WTC11 (cell line): Measurements from ENCODE around the gene FAS. TPM values are rescaled to one million over a fixed set of nuclear protein-coding genes. Genes with fewer than 3 reads are reported as not detected.

Experiments used
- ATAC-seq: fragments of 200-7000 bp; cut with Tn5 transposase; 2 replicates; pipeline ENCODE4 v1.10.0; 2021; ENCODE audit warnings: mild to moderate bottlenecking, moderate library complexity
- CTCF ChIA-PET: fragments of 300-600 bp; sonication (Branson Sonifier 250); formaldehyde crosslinking; loops from one replicate; lab custom pipeline; 2021; ENCODE audit warnings: antibody characterized with exemption; lab: Charles Lee
- POLR2A ChIA-PET: fragments of 350-600 bp; sonication (Branson Sonifier 250); formaldehyde crosslinking; loops from one replicate; lab custom pipeline; 2021; ENCODE audit warnings: antibody characterized with exemption; lab: Charles Lee
- DNase-seq: peaks from one replicate; pipeline ENCODE4 v3.0.0; 2021; ENCODE audit warnings: low spot score
- H3K27ac Mint-ChIP-seq: 2 replicates; pipeline ENCODE4 v1.8.0; 2021; ENCODE audit warnings: mixed read lengths
- H3K27me3 Mint-ChIP-seq: 2 replicates; pipeline ENCODE4 v1.8.0; 2021; ENCODE audit warnings: low read depth, mild to moderate bottlenecking, moderate library complexity, mixed read lengths
- H3K36me3 Mint-ChIP-seq: 2 replicates; pipeline ENCODE4 v1.8.0; 2021; ENCODE audit warnings: mixed read lengths
- H3K4me1 Mint-ChIP-seq: 2 replicates; pipeline ENCODE4 v1.8.0; 2022; ENCODE audit warnings: mixed read lengths
- H3K4me3 Mint-ChIP-seq: 2 replicates; pipeline ENCODE4 v1.8.0; 2021; ENCODE audit warnings: mild to moderate bottlenecking, moderate library complexity, mixed read lengths
- H3K9me3 Mint-ChIP-seq: 2 replicates; pipeline ENCODE4 v1.8.0; 2021; ENCODE audit warnings: mixed read lengths
- ESRRA ChIP-seq: sonication (generic); formaldehyde crosslinking; IDR thresholded peaks from 2 replicates; pipeline ENCODE4 v1.8.1; 2022; ENCODE audit warnings: mild to moderate bottlenecking, missing genetic modification reagents, borderline replicate concordance
- ETV6 ChIP-seq: sonication (generic); formaldehyde crosslinking; IDR thresholded peaks from 2 replicates; pipeline ENCODE4 v1.8.1; 2022; ENCODE audit warnings: mild to moderate bottlenecking, missing genetic modification reagents
- FOXJ3 ChIP-seq: sonication (generic); formaldehyde crosslinking; IDR thresholded peaks from 2 replicates; pipeline ENCODE4 v1.9.0; 2021; ENCODE audit warnings: missing genetic modification reagents, mild to moderate bottlenecking, borderline replicate concordance
- GTF2I ChIP-seq: fragments of 250-450 bp; sonication (Bioruptor Pico); conservative IDR thresholded peaks from 2 replicates; pipeline ENCODE4 v1.4.0; 2021; ENCODE audit warnings: mild to moderate bottlenecking
- MXD4 ChIP-seq: fragments of 250-450 bp; sonication (Bioruptor Pico); IDR thresholded peaks from 2 replicates; pipeline ENCODE4 v1.8.0; 2021; ENCODE audit warnings: mild to moderate bottlenecking, moderate library complexity, borderline replicate concordance
- RORB ChIP-seq: fragments of 250-450 bp; sonication (Bioruptor Pico); IDR thresholded peaks from 2 replicates; pipeline ENCODE4 v1.9.0; 2021; ENCODE audit warnings: mild to moderate bottlenecking
- TP53 ChIP-seq: sonication (generic); formaldehyde crosslinking; IDR thresholded peaks from 2 replicates; pipeline ENCODE4 v1.8.1; 2023; ENCODE audit warnings: mild to moderate bottlenecking, missing genetic modification reagents
- ZNF416 ChIP-seq: fragments of 250-450 bp; sonication (Bioruptor Pico); IDR thresholded peaks from 2 replicates; pipeline ENCODE4 v1.9.0; 2021; ENCODE audit warnings: mild to moderate bottlenecking, inconsistent platforms
- ZNF423 ChIP-seq: fragments of 250-450 bp; sonication (Bioruptor Pico); IDR thresholded peaks from 2 replicates; pipeline ENCODE4 v2.1.2; 2022; ENCODE audit warnings: mild to moderate bottlenecking, moderate library complexity
- total RNA-seq: library from RNA; stranded (reverse); gene quantifications from 3 replicates; pipeline ENCODE4 v1.2.3, GENCODE V29; 2021
- TF ChIP-seq, protein P1 (sequence below): sonication (generic); formaldehyde crosslinking; IDR thresholded peaks from 2 replicates; pipeline ENCODE4 v1.8.0; 2023; ENCODE audit warnings: missing genetic modification reagents
- TF ChIP-seq, protein P2 (sequence below): sonication (generic); formaldehyde crosslinking; IDR thresholded peaks from 2 replicates; pipeline ENCODE4 v1.8.1; 2023; ENCODE audit warnings: mild to moderate bottlenecking, missing genetic modification reagents, borderline replicate concordance
- TF ChIP-seq, protein P3 (sequence below): sonication (generic); formaldehyde crosslinking; IDR thresholded peaks from 2 replicates; pipeline ENCODE4 v1.8.1; 2022; ENCODE audit warnings: low read depth, missing genetic modification reagents, borderline replicate concordance
- TF ChIP-seq, protein P4 (sequence below): sonication (generic); formaldehyde crosslinking; IDR thresholded peaks from 2 replicates; pipeline ENCODE4 v1.8.0; 2022; ENCODE audit warnings: mild to moderate bottlenecking, missing genetic modification reagents
- TF ChIP-seq, protein P5 (sequence below): fragments of 250-450 bp; sonication (Bioruptor Pico); conservative IDR thresholded peaks from 2 replicates; pipeline ENCODE4 v1.9.0; 2021; ENCODE audit warnings: mild to moderate bottlenecking

FAS gene
- total RNA-seq, 1 experiment from 2014 or later: 4.1 TPM

DNA sequence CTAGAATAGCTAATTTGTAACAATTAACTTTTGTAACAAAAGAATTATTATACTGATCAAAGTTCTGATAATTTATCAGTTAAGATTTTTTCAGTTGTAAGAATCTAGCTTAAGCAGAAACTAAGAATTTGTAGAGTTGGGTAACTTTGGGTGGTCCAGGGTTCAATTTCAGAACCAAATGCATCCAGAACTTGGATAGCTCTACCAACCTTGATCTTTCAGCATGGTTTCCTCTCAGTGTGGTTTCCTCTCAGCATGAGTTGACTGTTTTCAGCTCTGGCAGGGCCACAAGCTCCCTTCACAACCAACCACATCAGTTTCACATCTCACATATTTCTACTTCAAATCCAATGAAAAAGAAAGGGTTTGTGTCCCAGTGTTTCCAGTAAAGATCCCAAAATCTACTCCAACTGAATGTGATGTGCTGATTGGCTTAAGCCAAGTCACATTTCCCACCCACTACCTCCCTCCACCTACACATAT, 3.3 kb upstream of the FAS start:
- TF ChIP-seq, protein P1, sequence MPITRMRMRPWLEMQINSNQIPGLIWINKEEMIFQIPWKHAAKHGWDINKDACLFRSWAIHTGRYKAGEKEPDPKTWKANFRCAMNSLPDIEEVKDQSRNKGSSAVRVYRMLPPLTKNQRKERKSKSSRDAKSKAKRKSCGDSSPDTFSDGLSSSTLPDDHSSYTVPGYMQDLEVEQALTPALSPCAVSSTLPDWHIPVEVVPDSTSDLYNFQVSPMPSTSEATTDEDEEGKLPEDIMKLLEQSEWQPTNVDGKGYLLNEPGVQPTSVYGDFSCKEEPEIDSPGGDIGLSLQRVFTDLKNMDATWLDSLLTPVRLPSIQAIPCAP (CRISPR knock-in tag): no peak
- TF ChIP-seq, protein P2, sequence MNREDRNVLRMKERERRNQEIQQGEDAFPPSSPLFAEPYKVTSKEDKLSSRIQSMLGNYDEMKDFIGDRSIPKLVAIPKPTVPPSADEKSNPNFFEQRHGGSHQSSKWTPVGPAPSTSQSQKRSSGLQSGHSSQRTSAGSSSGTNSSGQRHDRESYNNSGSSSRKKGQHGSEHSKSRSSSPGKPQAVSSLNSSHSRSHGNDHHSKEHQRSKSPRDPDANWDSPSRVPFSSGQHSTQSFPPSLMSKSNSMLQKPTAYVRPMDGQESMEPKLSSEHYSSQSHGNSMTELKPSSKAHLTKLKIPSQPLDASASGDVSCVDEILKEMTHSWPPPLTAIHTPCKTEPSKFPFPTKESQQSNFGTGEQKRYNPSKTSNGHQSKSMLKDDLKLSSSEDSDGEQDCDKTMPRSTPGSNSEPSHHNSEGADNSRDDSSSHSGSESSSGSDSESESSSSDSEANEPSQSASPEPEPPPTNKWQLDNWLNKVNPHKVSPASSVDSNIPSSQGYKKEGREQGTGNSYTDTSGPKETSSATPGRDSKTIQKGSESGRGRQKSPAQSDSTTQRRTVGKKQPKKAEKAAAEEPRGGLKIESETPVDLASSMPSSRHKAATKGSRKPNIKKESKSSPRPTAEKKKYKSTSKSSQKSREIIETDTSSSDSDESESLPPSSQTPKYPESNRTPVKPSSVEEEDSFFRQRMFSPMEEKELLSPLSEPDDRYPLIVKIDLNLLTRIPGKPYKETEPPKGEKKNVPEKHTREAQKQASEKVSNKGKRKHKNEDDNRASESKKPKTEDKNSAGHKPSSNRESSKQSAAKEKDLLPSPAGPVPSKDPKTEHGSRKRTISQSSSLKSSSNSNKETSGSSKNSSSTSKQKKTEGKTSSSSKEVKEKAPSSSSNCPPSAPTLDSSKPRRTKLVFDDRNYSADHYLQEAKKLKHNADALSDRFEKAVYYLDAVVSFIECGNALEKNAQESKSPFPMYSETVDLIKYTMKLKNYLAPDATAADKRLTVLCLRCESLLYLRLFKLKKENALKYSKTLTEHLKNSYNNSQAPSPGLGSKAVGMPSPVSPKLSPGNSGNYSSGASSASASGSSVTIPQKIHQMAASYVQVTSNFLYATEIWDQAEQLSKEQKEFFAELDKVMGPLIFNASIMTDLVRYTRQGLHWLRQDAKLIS (CRISPR knock-in tag): no peak
- no peak for TF ChIP-seq TP53 (CRISPR knock-in tag)
- TF ChIP-seq FOXJ3 (CRISPR knock-in tag): no peak
- no peak for TF ChIP-seq MXD4 (CRISPR knock-in tag)
- no peak for TF ChIP-seq ZNF423
- TF ChIP-seq, protein P3, sequence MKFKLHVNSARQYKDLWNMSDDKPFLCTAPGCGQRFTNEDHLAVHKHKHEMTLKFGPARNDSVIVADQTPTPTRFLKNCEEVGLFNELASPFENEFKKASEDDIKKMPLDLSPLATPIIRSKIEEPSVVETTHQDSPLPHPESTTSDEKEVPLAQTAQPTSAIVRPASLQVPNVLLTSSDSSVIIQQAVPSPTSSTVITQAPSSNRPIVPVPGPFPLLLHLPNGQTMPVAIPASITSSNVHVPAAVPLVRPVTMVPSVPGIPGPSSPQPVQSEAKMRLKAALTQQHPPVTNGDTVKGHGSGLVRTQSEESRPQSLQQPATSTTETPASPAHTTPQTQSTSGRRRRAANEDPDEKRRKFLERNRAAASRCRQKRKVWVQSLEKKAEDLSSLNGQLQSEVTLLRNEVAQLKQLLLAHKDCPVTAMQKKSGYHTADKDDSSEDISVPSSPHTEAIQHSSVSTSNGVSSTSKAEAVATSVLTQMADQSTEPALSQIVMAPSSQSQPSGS (CRISPR knock-in tag): no peak
- no peak for TF ChIP-seq GTF2I (CRISPR knock-in tag)
- TF ChIP-seq ESRRA (CRISPR knock-in tag): no peak
- no peak for TF ChIP-seq ETV6
- TF ChIP-seq, protein P4, sequence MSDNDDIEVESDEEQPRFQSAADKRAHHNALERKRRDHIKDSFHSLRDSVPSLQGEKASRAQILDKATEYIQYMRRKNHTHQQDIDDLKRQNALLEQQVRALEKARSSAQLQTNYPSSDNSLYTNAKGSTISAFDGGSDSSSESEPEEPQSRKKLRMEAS (CRISPR knock-in tag): no peak
- TF ChIP-seq ZNF416: no peak
- TF ChIP-seq, protein P5, sequence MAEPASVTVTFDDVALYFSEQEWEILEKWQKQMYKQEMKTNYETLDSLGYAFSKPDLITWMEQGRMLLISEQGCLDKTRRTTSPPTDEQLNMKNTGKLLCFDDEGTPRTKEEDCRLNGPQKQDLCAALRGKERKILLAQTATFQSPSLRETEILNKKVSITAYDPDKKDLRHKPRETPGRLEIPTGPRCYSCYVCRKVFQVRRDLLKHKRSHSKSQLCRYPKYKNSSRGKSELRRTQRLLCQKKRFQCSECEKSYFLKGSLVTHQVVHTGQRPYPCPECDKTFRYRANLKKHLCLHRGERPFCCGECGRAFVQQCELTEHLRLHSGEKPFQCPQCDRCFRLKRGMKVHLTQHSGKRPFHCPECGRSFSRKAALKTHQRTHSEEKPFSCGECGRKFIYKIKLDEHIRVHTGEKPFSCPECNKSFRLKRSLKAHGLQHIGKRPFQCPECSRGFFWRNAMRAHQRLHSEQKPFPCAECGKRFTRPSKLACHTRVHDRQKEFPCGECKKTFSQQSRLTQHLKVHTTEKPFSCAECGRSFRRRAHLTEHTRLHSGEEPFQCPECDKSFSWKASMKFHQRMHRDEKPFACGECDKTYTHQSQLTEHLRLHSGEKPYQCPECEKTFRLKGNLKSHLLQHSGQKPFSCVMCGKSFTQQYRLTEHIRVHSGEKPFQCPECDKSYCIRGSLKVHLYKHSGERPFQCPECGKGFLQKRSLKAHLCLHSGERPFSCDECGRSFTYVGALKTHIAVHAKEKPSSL (CRISPR knock-in tag): no peak
- H3K4me1 Mint-ChIP-seq: peaks cover 21% of the 10 kb centered on the region
- H3K4me3 Mint-ChIP-seq: no peak overlapping the region
- ChIA-PET POLR2A (interaction anchor here (0.6 kb wide), 1 partner anchor 418 kb away, joined by 3 read pairs; no protein-coding TSS in a partner anchor), CTCF (interaction anchor here (0.5 to 1.3 kb wide), 18 partner anchors 9 to 259 kb away, joined by 3 to 13 read pairs (median 3); partner anchors contain the start of gene CH25H)
- H3K36me3 Mint-ChIP-seq: no peaks in the 10 kb centered on the region
- no peak for ATAC-seq
- H3K27ac Mint-ChIP-seq: no peak overlapping the region
- no peaks in the 10 kb centered on the region for H3K9me3 Mint-ChIP-seq
- DNase-seq: no peak
- peaks cover 36% of the 10 kb centered on the region for H3K27me3 Mint-ChIP-seq

DNA sequence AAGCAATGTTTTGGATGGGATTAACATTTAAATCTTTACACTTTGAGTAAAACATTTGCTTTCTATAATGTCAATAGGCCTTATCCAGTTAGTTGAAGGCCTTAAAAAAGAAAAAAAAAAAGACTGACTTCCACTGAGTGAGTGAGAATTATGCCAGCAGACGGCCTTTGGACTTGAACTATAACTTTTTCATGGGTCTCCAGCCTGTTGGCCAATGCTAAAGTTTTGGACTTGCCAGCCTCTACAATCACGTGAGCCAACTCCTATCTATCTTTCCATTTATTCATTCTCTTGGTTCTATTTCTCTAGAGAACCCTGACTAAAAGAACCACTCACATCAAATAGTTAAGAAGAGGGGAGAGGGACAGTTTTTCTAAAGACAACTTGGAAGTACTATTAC, 2.8 kb upstream of the FAS start:
- Mint-ChIP-seq H3K4me3 (no peak overlapping the region), H3K27ac (no peak overlapping the region), H3K36me3 (no peaks in the 10 kb centered on the region), H3K9me3 (no peaks in the 10 kb centered on the region), H3K4me1 (peaks cover 24% of the 10 kb centered on the region), H3K27me3 (peaks cover 36% of the 10 kb centered on the region)
- TF ChIP-seq RORB: no peak
- ChIA-PET POLR2A (no interaction called here), CTCF (interaction anchor here (0.6 to 1.3 kb wide), 12 partner anchors 9 to 257 kb away, joined by 3 to 11 read pairs (median 3); partner anchors contain the start of gene CH25H)
- DNase-seq (no peak), ATAC-seq (no peak)
